Psoas muscle (tissue), 8 donors: ENCODE data around the gene TEX52. TPM values are rescaled to one million over a fixed set of nuclear protein-coding genes. Genes with fewer than 3 reads are reported as not detected.
A peak's percentile ranks its signal among the peaks of the same experiment; 100 is the strongest.

ENCODE experiments used
- ATAC-seq, 4 donors: fragments of 200-7000 bp; cut with Tn5 transposase; one replicate each; pipeline ENCODE4 v1.9.1; 2020; ENCODE audit warnings: moderate library complexity in 3 of 4, mild to moderate bottlenecking in 2 of 4
- DNase-seq, 2 donors: peaks; one replicate each; pipeline ENCODE4 v3.0.0-alpha.2; 2020
- H3K27ac ChIP-seq: fragments of 200-600 bp; one replicate; pipeline ENCODE4 v1.8.0; 2022
- H3K27me3 ChIP-seq, 3 donors: fragments of 200-600 bp in 1 of 3; one replicate each; pipeline versions ENCODE4 v1.6.1 to v1.8.0; 2013 to 2022; ENCODE audit warnings: low read length in 2 of 3, mild to moderate bottlenecking in 2 of 3, moderate library complexity in 1 of 3; ENCODE audit not compliant: insufficient read depth in 3 of 3
- H3K36me3 ChIP-seq, 2 donors: fragments of 200-600 bp in 1 of 2; one replicate each; pipeline versions ENCODE4 v1.6.1 to v1.8.0; 2013 to 2022; ENCODE audit warnings: low read depth in 1 of 2, mild to moderate bottlenecking in 1 of 2, moderate library complexity in 1 of 2; ENCODE audit not compliant: insufficient read depth in 1 of 2
- H3K4me1 ChIP-seq: fragments of 200-600 bp; one replicate; pipeline ENCODE4 v1.8.0; 2022
- H3K4me3 ChIP-seq: fragments of 200-600 bp; one replicate; pipeline ENCODE4 v1.8.0; 2022; ENCODE audit warnings: mild to moderate bottlenecking
- H3K9me3 ChIP-seq: fragments of 200-600 bp; one replicate; pipeline ENCODE4 v1.8.0; 2022
- CTCF ChIP-seq: fragments of 200-600 bp; IDR thresholded peaks from one replicate; pipeline ENCODE4 v1.8.0; 2022; ENCODE audit warnings: antibody characterized with exemption
- WGBS, 3 donors: extraction: QIAGEN DNeasy Blood & Tissue Kit; methylation state at CpG; one replicate each; pipeline versions ENCODE4 v1.1.6 to v1.1.7; 2013; 5-methylcytosine and 5-hydroxymethylcytosine counted together
- intact Hi-C, 2 donors: fragments of 100-400 bp; cut with DNase I; formaldehyde crosslinking; loops; one replicate each; pipeline versions ENCODE4 v1.11.0 to v1.14.2; 2022
- polyA plus RNA-seq, 3 donors: library from polyadenylated mRNA; stranded (reverse); fragments of 200-250 nt; gene quantifications; one replicate each; pipeline ENCODE4 v1.2.3, GENCODE V29; 2013
- total RNA-seq, 4 donors: library from RNA; stranded (reverse); fragmentation: NEBNext Ultra II Directional in 2 of 4; extraction: Animal tissue kit (Norgen Biotek cat#: 25700) in 2 of 4; gene quantifications; one replicate each; pipeline versions ENCODE4 v1.2.1 to v1.2.4, GENCODE V29; 2021 to 2023
- donor health status: healthy with polysubstance abuse.
- donor health status: DM: no; HTN: no; CAD: no; lungs with moderate emphysema.
- donor health status: Bipolar disorder and iron deficiency.
- donor health status: healthy.
- donor health status: DM: yes; HTN: yes; CAD: no.
- donor health status: DM: no; HTN: no; CAD: no.
- donor health status: DM: no; HTN: no; CAD: no.
- donor health status: DM: yes; HTN: yes; CAD: no.

TEX52 gene
- total and polyA plus RNA-seq, 7 donors = not detected

GRCh38 chr12:2891240-2892053 lies 34.6 kb upstream of the TEX52 start:
- H3K4me1 ChIP-seq = peaks cover 33% of the 10 kb centered on the region
- peak overlapping the region; percentile 93 for H3K27ac ChIP-seq
- H3K9me3 ChIP-seq = no peaks in the 10 kb centered on the region
- WGBS, 3 donors = 16 to 21% (median 17%) methylated on average over 41 to 42 of the region's 42 CpGs
- TF ChIP-seq CTCF = no peak
- H3K27me3 ChIP-seq = no peaks in the 10 kb centered on the region
- peak overlapping the region; percentile 90 for H3K4me3 ChIP-seq
- ATAC-seq (peak; percentile 42 to 67 (median 52)), DNase-seq (peak; percentile 53 to 76)
- H3K36me3 ChIP-seq = no peaks in the 10 kb centered on the region
- intact Hi-C loops = no loop called here

GRCh38 chr12:2890388-2891239 lies 33.8 kb upstream of the TEX52 start, which contains the start of gene TULP3:
TULP3 (plus strand) TSS chr12:2890891; CDS start chr12:2890948, 57 bp downstream.
- WGBS, 3 donors = 0 to 1% (median 0%) methylated on average over 64 to 83 of the region's 83 CpGs
- Histone ChIP-seq H3K4me1 (peaks cover 27% of the 10 kb centered on the region), H3K27ac (peak within 1 kb of the TSS; percentile 93), H3K9me3 (no peaks in the 10 kb centered on the region), H3K36me3 (no peaks in the 10 kb centered on the region), H3K27me3 (no peaks in the 10 kb centered on the region), H3K4me3 (peak within 1 kb of the TSS; percentile 90)
- peak; percentile 99 to 100 for DNase-seq
- peak; percentile 98 to 99 (median 99) for ATAC-seq
- no peak for TF ChIP-seq CTCF
- intact Hi-C loops = no loop called here

- DNase-seq (no peak), ATAC-seq (no peak)
- TF ChIP-seq CTCF = no peak
- Histone ChIP-seq H3K4me1 (peaks cover 21% of the 10 kb centered on the region), H3K27me3 (no peaks in the 10 kb centered on the region), H3K9me3 (no peaks in the 10 kb centered on the region), H3K27ac (peak overlapping the region; percentile 93), H3K4me3 (peak overlapping the region; percentile 90), H3K36me3 (no peaks in the 10 kb centered on the region)
- whole genome bisulfite sequencing, 3 donors = 59 to 69% (median 60%) methylated on average over 10 of the region's 10 CpGs
- intact Hi-C loops = no loop called here
Observed at GRCh38 chr12:2890001-2890387, 33.2 kb upstream of the TEX52 start.

- peaks cover 4% of the 10 kb centered on the region for H3K4me1 ChIP-seq
- intact Hi-C loops = loop anchor here in 1 of 2 donors (5.0 kb wide), 1 partner anchor 55 kb away; no protein-coding TSS in a partner anchor
- H3K9me3 ChIP-seq = no peaks in the 10 kb centered on the region
- H3K27ac ChIP-seq = no peak overlapping the region
- 89 to 90% (median 89%) methylated on average over 10 of the region's 10 CpGs for WGBS, 3 donors
- H3K36me3 ChIP-seq = no peaks in the 10 kb centered on the region
- DNase-seq = no peak
- H3K27me3 ChIP-seq = no peaks in the 10 kb centered on the region
- ATAC-seq = no peak
- no peak overlapping the region for H3K4me3 ChIP-seq
- TF ChIP-seq CTCF = no peak
Observed at GRCh38 chr12:2886768-2887450, 30.1 kb upstream of the TEX52 start.
